Endothelial cell of umbilical vein (primary cell): ENCODE data around the gene HOXA13. TPM values are rescaled to one million over a fixed set of nuclear protein-coding genes. Genes with fewer than 3 reads are reported as not detected.
A peak's percentile ranks its signal among the peaks of the same experiment; 100 is the strongest.

ENCODE experiments used
- BruUV-seq: library from RNA; stranded (reverse); fragments of 400-500 nt; replicated peaks from 2 replicates; lab custom pipeline; 2021; lab: Mats Ljungman, UMichigan
- CTCF ChIA-PET: fragments of 300-600, 350-600 bp; sonication (Branson Sonifier 250); formaldehyde crosslinking; loops from one replicate; lab custom pipeline; 2021; ENCODE audit warnings: antibody characterized with exemption, inconsistent platforms; lab: Charles Lee
- POLR2A ChIA-PET: fragments of 300-600, 350-600 bp; sonication (Branson Sonifier 250); formaldehyde crosslinking; loops from one replicate; lab custom pipeline; 2021; ENCODE audit warnings: antibody characterized with exemption, inconsistent platforms; lab: Charles Lee
- DNase-seq: peaks from one replicate; pipeline ENCODE4 v3.0.0-alpha.2; 2011; ENCODE audit warnings: low read depth, low spot score
- FAIRE-seq: peaks from 2 replicates; lab custom pipeline; 2011; peaks lifted over from hg19 to GRCh38; lab: Jason Lieb, UNC
- H2AFZ ChIP-seq: 2 replicates; pipeline ENCODE4 v1.6.0; 2012; ENCODE audit warnings: low read depth, low read length, control low read depth, inconsistent platforms
- H3K27ac ChIP-seq: 2 replicates; pipeline ENCODE4 v1.5.1; 2011; ENCODE audit warnings: low read depth, mild to moderate bottlenecking, control low read depth, low read length, moderate library complexity; ENCODE audit not compliant: insufficient read depth
- H3K27me3 ChIP-seq, 2 experiments: 2 replicates each; pipeline versions ENCODE4 v1.6.0 to v1.6.1; 2011; ENCODE audit warnings: low read length in 2 of 2, mixed read lengths in 1 of 2; ENCODE audit not compliant: control insufficient read depth in 2 of 2, insufficient read depth in 2 of 2
- H3K36me3 ChIP-seq, 2 experiments: 2 replicates in 1 of 2; 3 replicates in 1 of 2; pipeline ENCODE4 v1.5.1; 2011; ENCODE audit warnings: low read length in 2 of 2, mild to moderate bottlenecking in 1 of 2, moderate library complexity in 1 of 2; ENCODE audit not compliant: control insufficient read depth in 2 of 2, insufficient read depth in 2 of 2; ENCODE audit errors: extremely low read depth in 1 of 2
- H3K4me1 ChIP-seq: 3 replicates; pipeline ENCODE4 v1.5.1; 2011; ENCODE audit warnings: mild to moderate bottlenecking, low read length; ENCODE audit not compliant: control insufficient read depth, insufficient read depth; ENCODE audit errors: extremely low read depth
- H3K4me2 ChIP-seq: 2 replicates; pipeline ENCODE4 v1.6.1; 2011; ENCODE audit warnings: low read length, control low read depth, mixed read lengths; ENCODE audit not compliant: insufficient read depth
- H3K4me3 ChIP-seq, 3 experiments: fragments of 200-600 bp in 1 of 3; sonication (generic), shearing (Covaris generic) in 1 of 3; replicated peaks in 1 of 3; 2 replicates each; pipeline ENCODE4 v1.5.1; 2011 to 2016; ENCODE audit warnings: control low read depth in 3 of 3, low read length in 3 of 3, mild to moderate bottlenecking in 2 of 3, inconsistent platforms in 1 of 3, low read depth in 1 of 3, moderate library complexity in 1 of 3; ENCODE audit not compliant: insufficient read depth in 1 of 3
- H3K79me2 ChIP-seq: 2 replicates; pipeline ENCODE4 v1.6.0; 2012; ENCODE audit warnings: low read length, inconsistent platforms; ENCODE audit not compliant: control insufficient read depth, insufficient read depth
- H3K9ac ChIP-seq: replicated peaks from 2 replicates; pipeline ENCODE3; 2011; ENCODE audit warnings: low read length, control low read depth; ENCODE audit not compliant: insufficient read depth; ENCODE audit errors: extremely low read depth
- H3K9me1 ChIP-seq: replicated peaks from 3 replicates; pipeline ENCODE4 v1.6.0; 2011; ENCODE audit warnings: mild to moderate bottlenecking, low read length; ENCODE audit not compliant: control insufficient read depth, insufficient read depth; ENCODE audit errors: extremely low read depth
- H3K9me3 ChIP-seq: replicated peaks from 2 replicates; pipeline ENCODE4 v1.5.1; 2012; ENCODE audit warnings: low read length, inconsistent platforms; ENCODE audit not compliant: control insufficient read depth, insufficient read depth
- H4K20me1 ChIP-seq: replicated peaks from 2 replicates; pipeline ENCODE3; 2011; ENCODE audit warnings: mild to moderate bottlenecking, low read length; ENCODE audit not compliant: control insufficient read depth, insufficient read depth; ENCODE audit errors: extremely low read depth
- EZH2 ChIP-seq: IDR thresholded peaks from 2 replicates; pipeline ENCODE4 v1.6.1; 2012; ENCODE audit warnings: borderline replicate concordance, low read depth, mild to moderate bottlenecking, moderate library complexity, low read length, inconsistent platforms; ENCODE audit not compliant: severe bottlenecking
- JUN ChIP-seq: IDR thresholded peaks from 2 replicates; pipeline ENCODE4 v1.6.1; 2011; ENCODE audit warnings: borderline replicate concordance, low read depth; ENCODE audit not compliant: insufficient read length, insufficient read depth
- POLR2A ChIP-seq: IDR thresholded peaks from 2 replicates; pipeline ENCODE4 v1.6.1; 2012; ENCODE audit warnings: low read depth, mild to moderate bottlenecking, control low read depth, low read length
- dilution Hi-C: fragments of 300-500 bp; cut with MboI; formaldehyde crosslinking; loops from one replicate; pipeline ENCODE4 v1.15.0; 2019; ENCODE audit warnings: low sequenced_read_pairs; ENCODE audit not compliant: extremely low pct_ligation_motif_present
- intact Hi-C: fragments of 100-400 bp; cut with micrococcal nuclease; formaldehyde crosslinking; loops from one replicate; pipeline ENCODE4 v1.10.0; 2022
- polyA plus RNA-seq, 4 experiments: library from polyadenylated mRNA; depleted of rRNA in 3 of 4; stranded (reverse) in 3 of 4; unstranded in 1 of 4; fragments of >200 nt; gene quantifications; 2 replicates each; pipeline versions ENCODE4 v1.2.1 to v1.2.3, GENCODE V29; 2011 to 2012; ENCODE audit warnings: missing spikeins in 1 of 4
- total RNA-seq: library from RNA; stranded (reverse); gene quantifications from 2 replicates; pipeline ENCODE4 v1.2.3, GENCODE V29; 2021
- TF ChIP-seq, protein P1 (sequence below): IDR thresholded peaks from 2 replicates; pipeline ENCODE4 v1.6.1; 2011; ENCODE audit not compliant: insufficient read depth, insufficient read length
- TF ChIP-seq, protein P2 (sequence below), 2 donors: IDR thresholded peaks; 1 replicate in 1 of 2; 2 replicates in 1 of 2; pipeline ENCODE4 v1.5.1; 2011; ENCODE audit warnings: low read length in 2 of 2, mild to moderate bottlenecking in 2 of 2, moderate library complexity in 2 of 2, control low read depth in 1 of 2, inconsistent platforms in 1 of 2, low read depth in 1 of 2; ENCODE audit not compliant: insufficient read depth in 1 of 2; ENCODE audit errors: extremely low read depth in 1 of 2

HOXA13 gene
- total and polyA plus RNA-seq, 2 donors (not counting 3 experiments of a cell fraction or from before 2014, with no cell fraction given) = 0.22 TPM; not detected in 1

DNA sequence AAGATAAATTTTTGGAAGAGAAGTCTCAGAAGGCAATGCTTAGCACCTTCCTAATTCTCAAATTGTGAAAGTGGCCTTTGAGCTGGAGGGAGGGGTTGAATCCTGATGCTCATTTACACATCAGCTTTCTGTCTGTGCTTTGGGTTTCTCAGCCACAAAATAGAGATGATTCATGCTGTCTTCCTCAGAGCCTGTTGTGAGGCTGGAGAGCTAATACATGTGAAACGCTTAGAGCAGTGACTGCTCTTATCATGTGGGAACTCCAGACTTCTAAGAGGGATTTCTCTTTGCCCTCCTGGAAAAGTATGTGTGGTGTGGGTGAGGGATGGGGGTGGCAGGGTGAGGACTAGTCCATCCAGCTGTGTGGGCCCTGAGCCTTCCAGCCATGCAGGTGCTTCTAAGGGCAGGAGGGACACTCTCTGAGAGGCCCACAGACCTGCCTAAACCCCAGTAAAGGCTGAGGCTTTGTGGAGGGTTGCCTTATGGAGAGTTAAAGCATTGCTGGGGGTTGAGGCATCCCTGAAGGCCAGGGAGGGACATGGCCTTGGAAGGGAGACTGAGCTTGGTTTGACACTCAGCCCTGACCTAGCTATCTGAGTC is 37.9 kb upstream of the HOXA13 start:
- Histone ChIP-seq H2AFZ (no peak overlapping the region), H3K9ac (no peak overlapping the region), H3K4me1 (peaks cover 12% of the 10 kb centered on the region), H3K27me3 (peaks cover 65 to 70% of the 10 kb centered on the region in 2 experiments), H3K9me3 (no peaks in the 10 kb centered on the region), H3K4me3 (no peak overlapping the region), H3K27ac (no peak overlapping the region), H3K4me2 (no peak overlapping the region), H3K9me1 (no peaks in the 10 kb centered on the region), H4K20me1 (no peaks in the 10 kb centered on the region), H3K36me3 (no peaks in the 10 kb centered on the region), H3K79me2 (no peaks in the 10 kb centered on the region)
- TF ChIP-seq JUN (no peak), EZH2 (peak; percentile 4), POLR2A (no peak)
- ChIA-PET CTCF (interaction anchor here (0.6 to 1.5 kb wide), 4 partner anchors 28 to 841 kb away, joined by 3 to 4 read pairs (median 3); no protein-coding TSS in a partner anchor), POLR2A (no interaction called here)
- intact Hi-C loops = loop anchor here (2.0 kb wide), 1 partner anchor 37 kb away; the partner anchor contains the start of gene HOXA13
- dilution Hi-C loops = no loop called here
- BruUV-seq = no TSS peak
- FAIRE-seq = no peak
- DNase-seq = no peak

DNA sequence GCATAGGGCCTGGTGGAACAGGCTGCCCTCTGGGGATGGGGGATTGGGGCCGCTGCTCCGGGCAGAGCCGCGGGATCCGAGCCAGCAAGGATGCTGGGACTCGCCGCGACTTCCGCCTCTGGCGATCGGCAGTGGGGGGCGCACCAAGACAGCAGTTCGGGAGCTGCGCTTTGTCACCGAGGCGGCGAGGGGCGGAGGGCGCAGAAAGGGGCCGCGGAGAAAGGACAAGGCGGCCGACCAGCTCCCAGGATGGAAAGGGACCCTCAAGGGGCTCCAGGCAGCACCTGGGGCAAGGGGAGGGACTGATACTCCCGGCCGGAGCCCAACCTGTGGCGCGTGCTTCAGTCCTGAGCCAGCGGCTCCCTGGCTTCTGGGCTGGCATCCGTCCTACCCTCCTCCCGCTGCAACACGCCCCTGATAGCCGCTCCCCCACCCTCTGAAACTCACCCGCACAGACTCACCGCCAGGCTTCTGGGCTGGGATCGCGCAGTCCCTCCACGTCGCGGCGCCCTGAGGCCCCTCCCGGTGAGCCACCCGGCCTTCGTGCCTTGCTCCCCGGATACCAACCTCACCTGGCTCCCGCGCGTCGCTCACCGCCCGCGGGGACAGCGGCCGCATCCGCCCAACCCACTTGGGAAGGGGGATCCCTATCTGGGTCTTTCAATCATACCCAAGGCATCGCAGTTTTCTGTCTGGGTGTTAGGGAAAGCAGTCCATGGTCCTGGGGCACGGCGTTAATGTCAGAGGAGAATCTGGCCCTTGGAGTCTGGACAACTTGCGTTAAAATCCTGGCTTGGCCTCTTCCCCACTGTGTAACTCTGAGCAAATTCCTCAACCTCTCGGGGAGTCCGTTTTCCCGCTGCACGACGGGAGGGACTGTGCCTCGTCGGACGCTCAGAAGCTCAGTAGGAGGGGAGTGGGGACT is 35.8 kb upstream of the HOXA13 start:
- intact Hi-C loops (no loop called here), dilution Hi-C loops (no loop called here)
- Histone ChIP-seq H3K79me2 (no peaks in the 10 kb centered on the region), H3K9me1 (no peaks in the 10 kb centered on the region), H3K4me3 (peak overlapping the region; percentile 6 to 39 (median 35)), H3K4me2 (peak overlapping the region; percentile 67), H2AFZ (peak overlapping the region; percentile 70), H4K20me1 (no peaks in the 10 kb centered on the region), H3K9ac (no peak overlapping the region), H3K27me3 (peaks cover 43 to 48% of the 10 kb centered on the region in 2 experiments), H3K36me3 (no peaks in the 10 kb centered on the region), H3K4me1 (peaks cover 6% of the 10 kb centered on the region), H3K27ac (no peak overlapping the region), H3K9me3 (no peaks in the 10 kb centered on the region)
- BruUV-seq = no TSS peak
- DNase-seq = no peak
- ChIA-PET POLR2A (no interaction called here), CTCF (interaction anchor here (0.6 to 1.8 kb wide), 3 partner anchors 315 to 784 kb away, joined by 3 read pairs; no protein-coding TSS in a partner anchor)
- TF ChIP-seq, protein P1, sequence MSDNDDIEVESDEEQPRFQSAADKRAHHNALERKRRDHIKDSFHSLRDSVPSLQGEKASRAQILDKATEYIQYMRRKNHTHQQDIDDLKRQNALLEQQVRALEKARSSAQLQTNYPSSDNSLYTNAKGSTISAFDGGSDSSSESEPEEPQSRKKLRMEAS = no peak
- TF ChIP-seq, protein P2, sequence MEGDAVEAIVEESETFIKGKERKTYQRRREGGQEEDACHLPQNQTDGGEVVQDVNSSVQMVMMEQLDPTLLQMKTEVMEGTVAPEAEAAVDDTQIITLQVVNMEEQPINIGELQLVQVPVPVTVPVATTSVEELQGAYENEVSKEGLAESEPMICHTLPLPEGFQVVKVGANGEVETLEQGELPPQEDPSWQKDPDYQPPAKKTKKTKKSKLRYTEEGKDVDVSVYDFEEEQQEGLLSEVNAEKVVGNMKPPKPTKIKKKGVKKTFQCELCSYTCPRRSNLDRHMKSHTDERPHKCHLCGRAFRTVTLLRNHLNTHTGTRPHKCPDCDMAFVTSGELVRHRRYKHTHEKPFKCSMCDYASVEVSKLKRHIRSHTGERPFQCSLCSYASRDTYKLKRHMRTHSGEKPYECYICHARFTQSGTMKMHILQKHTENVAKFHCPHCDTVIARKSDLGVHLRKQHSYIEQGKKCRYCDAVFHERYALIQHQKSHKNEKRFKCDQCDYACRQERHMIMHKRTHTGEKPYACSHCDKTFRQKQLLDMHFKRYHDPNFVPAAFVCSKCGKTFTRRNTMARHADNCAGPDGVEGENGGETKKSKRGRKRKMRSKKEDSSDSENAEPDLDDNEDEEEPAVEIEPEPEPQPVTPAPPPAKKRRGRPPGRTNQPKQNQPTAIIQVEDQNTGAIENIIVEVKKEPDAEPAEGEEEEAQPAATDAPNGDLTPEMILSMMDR (IDR thresholded peaks at IDR 0.05; ENCODE audit: extremely low read depth in 1 of 2, insufficient read depth in 1 of 2, low read depth in 1 of 2, low read length in 2 of 2) = peak; percentile 17 to 34
- peak; percentile 38 for FAIRE-seq
